SKM-1 treated with dmso at 0.1 percent for 144 hours (cell line): ENCODE results near the gene OSBPL8.

Source experiments
- DNase-seq: peaks from one replicate; lab custom pipeline; 2025; ENCODE audit not compliant: unreplicated experiment; lab: John Stamatoyannopoulos, UW

Gene OSBPL8

GRCh38 chr12:76471579-76471978, 88.0 kb downstream of the OSBPL8 start:
- no peak for DNase-seq

GRCh38 chr12:76470028-76470939, 89.3 kb downstream of the OSBPL8 start:
- DNase-seq: no peak

- no peak for DNase-seq
These were observed 94.9 kb downstream of the OSBPL8 start for GRCh38 chr12:76464631-76465166.

- DNase-seq: no peak
These were observed 96.8 kb downstream of the OSBPL8 start for GRCh38 chr12:76462668-76463224.

DNA sequence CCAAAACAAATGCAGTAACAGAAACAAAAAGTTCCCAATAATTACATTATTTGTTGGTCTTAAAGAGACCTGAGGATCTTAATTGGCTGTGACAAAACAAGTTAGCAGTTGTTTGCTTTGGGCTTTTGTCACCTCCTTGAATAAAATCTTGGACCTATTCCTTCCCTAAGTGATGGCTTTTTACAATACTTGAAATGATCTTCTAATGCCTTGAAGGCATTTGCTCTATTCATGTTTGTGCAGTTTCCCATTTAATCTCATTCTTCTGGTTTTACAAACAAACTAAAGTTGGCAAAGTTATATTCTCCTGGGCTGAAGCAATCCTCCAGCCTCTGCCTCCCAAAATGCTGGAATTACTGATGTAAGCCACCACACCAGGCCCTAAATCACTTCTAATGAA, 98.8 kb downstream of the OSBPL8 start:
- no peak for DNase-seq

DNA sequence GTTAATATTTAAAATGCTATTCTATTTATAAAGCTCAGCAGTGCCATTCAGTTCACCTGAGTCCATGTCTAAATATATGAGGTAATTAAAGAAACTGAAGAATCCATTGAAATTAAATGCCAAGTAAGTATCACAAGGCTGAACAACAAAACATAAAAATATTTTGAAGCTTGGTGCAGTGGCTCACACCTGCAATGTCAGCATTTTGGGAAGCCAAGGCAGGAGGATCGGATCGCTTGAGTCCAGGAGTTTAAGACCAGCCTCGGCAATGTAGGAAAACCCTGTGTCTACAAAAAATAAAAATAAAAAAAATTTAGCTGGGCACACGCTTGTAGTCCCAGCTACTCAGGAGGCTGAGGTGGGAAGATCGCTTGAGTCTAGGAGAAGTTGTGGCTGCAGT, 101.8 kb downstream of the OSBPL8 start:
- DNase-seq: no peak

DNA sequence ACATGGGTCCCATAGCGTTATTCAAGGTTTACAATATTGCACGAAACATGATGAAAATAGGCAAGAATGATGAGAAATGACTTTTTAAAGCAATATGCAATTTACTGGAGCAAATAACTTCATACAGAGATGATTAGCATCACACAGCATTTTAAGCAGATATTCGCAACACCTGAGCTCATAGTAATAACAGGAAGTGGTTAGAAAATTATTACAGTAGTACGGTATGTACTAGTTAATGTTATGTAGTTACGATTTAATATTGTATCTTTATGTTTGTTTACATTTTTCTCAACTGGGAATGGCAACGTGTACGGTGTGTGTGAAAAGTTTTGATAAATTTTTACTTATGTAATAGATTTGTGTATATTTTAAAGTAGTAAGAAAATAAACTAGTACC, 102.6 kb downstream of the OSBPL8 start:
- DNase-seq: no peak

DNA sequence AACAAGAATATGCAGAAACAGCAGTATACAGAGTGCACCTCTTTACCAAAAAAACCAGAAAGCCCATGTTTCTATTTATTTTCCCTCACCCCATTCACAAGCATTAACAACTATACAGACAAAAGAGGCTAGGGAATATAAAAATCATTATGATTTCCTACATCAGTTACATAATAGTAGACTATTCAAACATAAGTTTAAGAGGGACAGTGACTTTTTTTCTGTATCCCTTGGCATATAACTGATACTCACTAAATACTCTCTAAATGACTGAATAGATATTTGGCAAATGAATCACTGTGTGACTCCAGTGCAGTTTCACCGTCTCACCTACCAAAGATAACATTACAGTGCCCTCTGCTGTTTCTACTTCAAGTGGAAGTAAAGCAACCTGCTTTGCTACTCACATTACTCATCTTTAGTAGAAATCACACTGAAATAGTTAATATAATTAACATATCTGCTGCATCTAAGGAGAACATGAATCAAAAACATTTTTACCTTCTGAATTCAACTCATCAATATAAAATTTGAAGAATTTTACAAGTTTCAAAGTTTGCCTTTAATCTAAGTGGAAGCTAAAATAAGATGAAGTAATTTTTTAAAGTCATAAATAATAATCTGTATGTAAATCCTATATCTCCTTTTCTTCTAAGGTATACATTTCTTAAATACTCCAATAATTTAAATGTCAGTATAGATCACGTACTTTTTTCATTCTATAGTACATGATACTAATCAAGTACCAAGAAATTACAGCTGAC, 103.8 kb downstream of the OSBPL8 start:
- no peak for DNase-seq

- no peak for DNase-seq
These were observed 108.0 kb downstream of the OSBPL8 start for GRCh38 chr12:76451528-76451927.

- DNase-seq: no peak
These were observed 108.9 kb downstream of the OSBPL8 start for GRCh38 chr12:76450690-76451089.

- no peak for DNase-seq
These were observed 109.6 kb downstream of the OSBPL8 start for GRCh38 chr12:76449993-76450392.

DNA sequence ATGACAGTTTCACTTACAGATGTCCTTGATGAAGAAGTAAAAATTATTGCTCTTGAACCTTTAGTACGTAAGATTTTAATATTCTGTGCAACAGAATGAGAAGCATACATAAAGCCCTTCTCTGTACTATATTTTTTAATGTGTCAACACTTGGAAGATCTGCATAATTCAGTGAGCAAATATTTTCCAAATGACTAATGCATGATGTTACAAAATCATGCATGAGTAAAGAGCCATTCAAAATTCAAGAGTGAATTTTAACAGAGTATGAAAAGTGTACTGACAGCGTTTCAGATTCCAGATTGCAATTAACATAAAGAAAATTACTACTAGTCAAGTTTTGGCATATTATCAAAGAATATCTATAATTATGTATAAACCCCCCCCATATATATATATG, 110.0 kb downstream of the OSBPL8 start:
- no peak for DNase-seq

DNA sequence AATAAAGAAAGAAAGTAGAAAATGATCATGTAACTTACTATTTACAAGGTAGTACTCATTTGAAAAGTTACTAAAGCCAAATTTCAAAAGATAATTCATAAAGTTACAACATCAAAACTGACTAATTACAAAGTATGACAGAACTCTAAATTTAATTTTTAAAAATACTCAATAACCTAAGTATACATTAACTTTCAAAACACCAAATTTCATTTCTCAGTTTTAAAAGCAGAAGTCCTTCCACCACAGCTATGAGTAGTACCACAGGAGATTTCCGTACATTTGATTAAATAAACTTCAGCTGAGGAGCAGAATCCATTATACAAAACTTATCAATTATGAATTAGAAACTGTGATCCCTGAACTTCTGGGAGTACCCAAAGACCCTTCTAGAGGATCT, 110.6 kb downstream of the OSBPL8 start:
- DNase-seq: no peak

DNA sequence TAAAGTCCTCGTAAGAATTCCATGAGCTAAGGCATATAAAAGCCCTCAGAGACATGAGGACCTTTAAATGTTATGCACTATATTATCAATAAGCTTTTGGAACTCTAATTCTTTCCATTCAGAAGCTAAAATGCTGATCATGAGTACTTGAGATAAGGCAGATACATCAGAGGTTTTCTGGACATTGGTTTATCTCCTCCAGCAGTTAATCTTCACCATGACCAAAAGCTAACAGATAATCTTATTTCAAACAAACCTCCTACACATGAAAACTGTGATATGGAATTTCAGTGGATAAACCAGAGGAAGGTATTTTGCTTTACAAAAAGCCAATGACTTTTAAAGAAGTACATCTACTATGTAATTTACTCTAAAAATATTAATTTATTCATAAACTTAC, 113.5 kb downstream of the OSBPL8 start:
- DNase-seq: no peak

- DNase-seq: no peak
These were observed 114.1 kb downstream of the OSBPL8 start for GRCh38 chr12:76445462-76445861.

GRCh38 chr12:76444408-76444984, 115.1 kb downstream of the OSBPL8 start:
- DNase-seq: no peak

- DNase-seq: no peak
These were observed 118.6 kb downstream of the OSBPL8 start for GRCh38 chr12:76441016-76441415.

DNA sequence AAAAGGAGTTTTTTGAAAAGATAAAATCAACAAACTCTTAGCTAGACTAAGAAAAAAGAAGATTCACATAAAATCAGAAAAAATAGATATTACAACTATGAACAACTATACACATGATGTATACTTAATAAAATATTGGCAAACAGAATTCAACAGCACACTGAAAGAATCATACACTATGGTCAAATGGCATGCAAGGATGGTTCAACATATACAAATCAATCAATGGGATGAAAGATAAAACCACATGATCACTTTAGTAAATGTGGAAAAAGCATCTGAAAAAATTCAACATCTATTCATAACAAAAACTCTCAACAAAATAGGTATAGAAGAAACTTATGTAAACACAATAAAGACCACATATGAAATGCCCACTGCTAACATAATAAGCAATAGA, 126.8 kb downstream of the OSBPL8 start:
- no peak for DNase-seq

GRCh38 chr12:76428117-76428516, 131.5 kb downstream of the OSBPL8 start:
- no peak for DNase-seq

DNA sequence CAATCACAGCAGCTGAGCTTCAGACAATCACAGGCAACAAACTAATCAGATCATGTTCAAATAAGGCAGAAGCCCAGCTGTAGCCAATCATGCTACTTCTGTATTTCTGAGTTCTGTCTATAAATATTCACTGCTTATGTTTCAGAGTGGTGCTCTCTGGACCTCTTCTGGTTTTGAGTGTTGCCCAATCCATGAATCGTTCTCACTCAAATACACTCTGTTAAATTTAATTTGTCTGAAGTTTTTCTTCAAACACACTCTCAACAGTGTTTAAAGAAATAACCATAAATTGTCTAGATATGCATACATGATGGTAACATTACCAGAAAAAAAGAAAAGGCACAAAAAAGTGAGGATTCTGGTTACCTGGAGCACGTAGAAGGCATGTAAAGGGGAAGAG, 133.4 kb downstream of the OSBPL8 start:
- no peak for DNase-seq

GRCh38 chr12:76424941-76425340, 134.6 kb downstream of the OSBPL8 start:
- no peak for DNase-seq
